NCI-H345 (cell line): ENCODE data around the gene PRPS1.
"Not testable (repeated sequence)": the region's sequence is repeated elsewhere in the genome, so short reads cannot be mapped to it uniquely, and the experiment has no call there.

Experiments
- DNase-seq: peaks from one replicate; lab custom pipeline; 2025; lab: John Stamatoyannopoulos, UW

PRPS1 gene

GRCh38 chrX:107627838-107628661 is at the start of gene PRPS1:
PRPS1 (plus strand) TSS chrX:107628510; CDS start chrX:107628629, 119 bp downstream.
- peak; percentile 97 for DNase-seq

- no peak for DNase-seq
These were observed 48.4 kb upstream of the PRPS1 start for GRCh38 chrX:107579956-107580355.

GRCh38 chrX:107581923-107582322 is 46.4 kb upstream of the PRPS1 start:
- DNase-seq, result no peak

- no peak for DNase-seq
These were observed 39.1 kb upstream of the PRPS1 start for GRCh38 chrX:107589243-107589642.

- DNase-seq, result no peak
These were observed 31.7 kb upstream of the PRPS1 start for GRCh38 chrX:107596651-107597050.

GRCh38 chrX:107597264-107597663 is 31.0 kb upstream of the PRPS1 start:
- DNase-seq, result no peak

GRCh38 chrX:107597791-107598190 is 30.5 kb upstream of the PRPS1 start:
- DNase-seq, result no peak

GRCh38 chrX:107599450-107599861 is 28.9 kb upstream of the PRPS1 start:
- DNase-seq, result no peak

GRCh38 chrX:107600366-107600765 is 27.9 kb upstream of the PRPS1 start:
- DNase-seq, result no peak

GRCh38 chrX:107601326-107601725 is 27.0 kb upstream of the PRPS1 start:
- no peak for DNase-seq

GRCh38 chrX:107601759-107602158 is 26.6 kb upstream of the PRPS1 start:
- no peak for DNase-seq

GRCh38 chrX:107602694-107603239 is 25.5 kb upstream of the PRPS1 start:
- no peak for DNase-seq

- no peak for DNase-seq
These were observed 24.7 kb upstream of the PRPS1 start for GRCh38 chrX:107603429-107604159.

GRCh38 chrX:107609061-107609460 is 19.2 kb upstream of the PRPS1 start:
- DNase-seq, result not testable (repeated sequence)

GRCh38 chrX:107610667-107611066 is 17.6 kb upstream of the PRPS1 start:
- no peak for DNase-seq

- DNase-seq, result no peak
These were observed 8.4 kb upstream of the PRPS1 start for GRCh38 chrX:107619885-107620322.

- DNase-seq, result no peak
These were observed 3.4 kb upstream of the PRPS1 start for GRCh38 chrX:107624893-107625292.

- no peak for DNase-seq
These were observed 2.6 kb upstream of the PRPS1 start for GRCh38 chrX:107625739-107626138.

- DNase-seq, result no peak
These were observed 1.8 kb upstream of the PRPS1 start for GRCh38 chrX:107626481-107626880.

GRCh38 chrX:107626916-107627315 is 1.4 kb upstream of the PRPS1 start:
- DNase-seq, result no peak

- DNase-seq, result peak; percentile 51
These were observed 591 bp downstream of the PRPS1 start for GRCh38 chrX:107628662-107629539.

- DNase-seq, result no peak
These were observed 1.2 kb downstream of the PRPS1 start for GRCh38 chrX:107629540-107629909.
